HL-60 (cell line): ENCODE measurements around the gene CHML.

Experiments
- POLR2AphosphoS5 ChIP-seq: IDR thresholded peaks from 2 replicates; pipeline ENCODE4 v1.6.1; 2012; ENCODE audit warnings: low read depth
- TF ChIP-seq, protein P1 (sequence below): IDR thresholded peaks from one replicate; pipeline ENCODE4 v1.5.1; 2011; ENCODE audit warnings: low read length, control low read depth, inconsistent platforms; ENCODE audit not compliant: insufficient read depth

DNA sequence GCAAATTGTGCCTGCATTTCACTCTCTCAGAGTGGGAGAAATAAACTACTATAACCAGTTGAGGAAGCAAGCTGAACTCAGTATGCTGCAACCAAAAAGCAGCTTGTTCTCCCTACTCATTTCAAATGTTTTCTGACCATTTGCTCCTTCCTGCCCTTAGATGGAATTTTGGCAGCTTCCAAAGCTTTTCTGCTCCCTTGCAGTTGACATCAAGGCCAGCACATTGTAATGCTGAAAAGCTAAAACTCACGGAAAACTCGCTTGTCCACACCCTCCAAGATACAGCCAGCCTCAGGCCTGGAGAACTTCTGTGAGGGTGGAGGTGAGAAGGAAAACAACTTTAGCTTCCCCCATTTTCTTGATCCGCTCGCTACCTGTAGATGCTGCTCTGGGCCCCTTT lies 5.0 kb upstream of the CHML start:
- TF ChIP-seq POLR2AphosphoS5, result no peak
- TF ChIP-seq, protein P1, sequence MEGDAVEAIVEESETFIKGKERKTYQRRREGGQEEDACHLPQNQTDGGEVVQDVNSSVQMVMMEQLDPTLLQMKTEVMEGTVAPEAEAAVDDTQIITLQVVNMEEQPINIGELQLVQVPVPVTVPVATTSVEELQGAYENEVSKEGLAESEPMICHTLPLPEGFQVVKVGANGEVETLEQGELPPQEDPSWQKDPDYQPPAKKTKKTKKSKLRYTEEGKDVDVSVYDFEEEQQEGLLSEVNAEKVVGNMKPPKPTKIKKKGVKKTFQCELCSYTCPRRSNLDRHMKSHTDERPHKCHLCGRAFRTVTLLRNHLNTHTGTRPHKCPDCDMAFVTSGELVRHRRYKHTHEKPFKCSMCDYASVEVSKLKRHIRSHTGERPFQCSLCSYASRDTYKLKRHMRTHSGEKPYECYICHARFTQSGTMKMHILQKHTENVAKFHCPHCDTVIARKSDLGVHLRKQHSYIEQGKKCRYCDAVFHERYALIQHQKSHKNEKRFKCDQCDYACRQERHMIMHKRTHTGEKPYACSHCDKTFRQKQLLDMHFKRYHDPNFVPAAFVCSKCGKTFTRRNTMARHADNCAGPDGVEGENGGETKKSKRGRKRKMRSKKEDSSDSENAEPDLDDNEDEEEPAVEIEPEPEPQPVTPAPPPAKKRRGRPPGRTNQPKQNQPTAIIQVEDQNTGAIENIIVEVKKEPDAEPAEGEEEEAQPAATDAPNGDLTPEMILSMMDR, result no peak
